Mesenchymal stem cell (in vitro differentiated cells and primary cell): ENCODE results near the gene H2BK1.

Source experiments
- DNase-seq: peaks from one replicate; pipeline ENCODE4 v3.0.0-alpha.2; 2013
- H2AFZ ChIP-seq: one replicate; pipeline ENCODE4 v1.6.1; 2013; ENCODE audit warnings: low read depth, mild to moderate bottlenecking, control low read depth, inconsistent platforms, low read length, moderate library complexity
- H2AK5ac ChIP-seq: 2 replicates; pipeline ENCODE4 v1.6.1; 2013; ENCODE audit warnings: low read length, moderate library complexity, mild to moderate bottlenecking, inconsistent platforms; ENCODE audit not compliant: severe bottlenecking
- H2BK120ac ChIP-seq: one replicate; pipeline ENCODE4 v1.6.1; 2013; ENCODE audit warnings: low read depth, mild to moderate bottlenecking, inconsistent platforms, low read length, moderate library complexity
- H2BK12ac ChIP-seq, 2 experiments: one replicate each; pipeline ENCODE4 v1.6.1; 2013; ENCODE audit warnings: inconsistent platforms in 2 of 2, low read length in 2 of 2, mild to moderate bottlenecking in 2 of 2, moderate library complexity in 2 of 2, control low read depth in 1 of 2
- H2BK15ac ChIP-seq: one replicate; pipeline ENCODE4 v1.6.1; 2013; ENCODE audit warnings: mild to moderate bottlenecking, low read depth, inconsistent platforms; ENCODE audit not compliant: poor library complexity, severe bottlenecking
- H2BK5ac ChIP-seq: 2 replicates; pipeline ENCODE4 v1.6.1; 2013; ENCODE audit warnings: low read depth, mild to moderate bottlenecking, low read length, control low read depth, inconsistent platforms; ENCODE audit not compliant: poor library complexity, severe bottlenecking
- H3K14ac ChIP-seq, 2 experiments: one replicate each; pipeline ENCODE4 v1.6.1; 2013; ENCODE audit warnings: inconsistent platforms in 2 of 2, low read length in 2 of 2, control low read depth in 1 of 2, mild to moderate bottlenecking in 1 of 2, moderate library complexity in 1 of 2
- H3K18ac ChIP-seq, 2 experiments: one replicate each; pipeline ENCODE4 v1.6.1; 2013; ENCODE audit warnings: inconsistent platforms in 2 of 2, low read length in 2 of 2, control low read depth in 1 of 2, low read depth in 1 of 2, mild to moderate bottlenecking in 1 of 2
- H3K23ac ChIP-seq, 2 experiments: one replicate each; pipeline ENCODE4 v1.6.1; 2013; ENCODE audit warnings: inconsistent platforms in 2 of 2, low read length in 2 of 2, mild to moderate bottlenecking in 2 of 2, moderate library complexity in 2 of 2, control low read depth in 1 of 2
- H3K27ac ChIP-seq: 2 replicates; pipeline ENCODE4 v1.5.1; 2013; ENCODE audit warnings: mild to moderate bottlenecking, moderate library complexity, low read length, control low read depth, inconsistent platforms; ENCODE audit not compliant: poor library complexity, severe bottlenecking
- H3K27me3 ChIP-seq, 2 experiments: 2 replicates each; pipeline versions ENCODE4 v1.6.1 to v1.7.0; 2013; ENCODE audit warnings: low read length in 2 of 2, mild to moderate bottlenecking in 2 of 2, moderate library complexity in 2 of 2, control low read depth in 1 of 2, inconsistent platforms in 1 of 2; ENCODE audit not compliant: control insufficient read depth in 1 of 2, insufficient read depth in 1 of 2
- H3K36me3 ChIP-seq, 2 experiments: 2 replicates each; pipeline versions ENCODE4 v1.6.1 to v1.7.0; 2013; ENCODE audit warnings: low read length in 2 of 2, control low read depth in 1 of 2, inconsistent platforms in 1 of 2, low read depth in 1 of 2, mild to moderate bottlenecking in 1 of 2; ENCODE audit not compliant: insufficient read depth in 2 of 2, control insufficient read depth in 1 of 2
- H3K4ac ChIP-seq, 2 experiments: one replicate each; pipeline ENCODE4 v1.6.1; 2013; ENCODE audit warnings: inconsistent platforms in 2 of 2, low read length in 2 of 2, mild to moderate bottlenecking in 2 of 2, moderate library complexity in 2 of 2, control low read depth in 1 of 2, low read depth in 1 of 2
- H3K4me1 ChIP-seq: 2 replicates; pipeline ENCODE4 v1.6.1; 2013; ENCODE audit warnings: low read depth, low read length, control low read depth; ENCODE audit not compliant: control insufficient read depth, insufficient read depth
- H3K4me2 ChIP-seq: 2 replicates; pipeline ENCODE4 v1.6.1; 2013; ENCODE audit warnings: low read length, mild to moderate bottlenecking, inconsistent platforms; ENCODE audit not compliant: poor library complexity, severe bottlenecking
- H3K4me3 ChIP-seq, 2 experiments: 2 replicates each; pipeline versions ENCODE4 v1.5.1 to v1.7.0; 2013; ENCODE audit warnings: low read length in 2 of 2, mild to moderate bottlenecking in 2 of 2, control low read depth in 1 of 2, low read depth in 1 of 2; ENCODE audit not compliant: insufficient read depth in 1 of 2
- H3K79me1 ChIP-seq: replicated peaks from 2 replicates; pipeline ENCODE4 v1.6.1; 2013; ENCODE audit warnings: mild to moderate bottlenecking, control low read depth, low read length, inconsistent platforms; ENCODE audit not compliant: poor library complexity, severe bottlenecking
- H3K9ac ChIP-seq: 2 replicates; pipeline ENCODE4 v1.7.0; 2013; ENCODE audit warnings: mild to moderate bottlenecking, low read length, moderate library complexity
- H3K9me3 ChIP-seq: 2 replicates; pipeline ENCODE4 v1.7.0; 2013; ENCODE audit warnings: mild to moderate bottlenecking, low read length; ENCODE audit not compliant: control insufficient read depth
- H4K8ac ChIP-seq: one replicate; pipeline ENCODE4 v1.6.1; 2013; ENCODE audit warnings: inconsistent platforms, mild to moderate bottlenecking, low read length, moderate library complexity
- H4K91ac ChIP-seq: one replicate; pipeline ENCODE4 v1.6.1; 2013; ENCODE audit warnings: mild to moderate bottlenecking, low read length, inconsistent platforms
- WGBS: methylation state at CpG from one replicate; pipeline ENCODE4 v1.1.7; 2013; ENCODE audit warnings: mixed read lengths; 5-methylcytosine and 5-hydroxymethylcytosine counted together

Gene H2BK1

DNA sequence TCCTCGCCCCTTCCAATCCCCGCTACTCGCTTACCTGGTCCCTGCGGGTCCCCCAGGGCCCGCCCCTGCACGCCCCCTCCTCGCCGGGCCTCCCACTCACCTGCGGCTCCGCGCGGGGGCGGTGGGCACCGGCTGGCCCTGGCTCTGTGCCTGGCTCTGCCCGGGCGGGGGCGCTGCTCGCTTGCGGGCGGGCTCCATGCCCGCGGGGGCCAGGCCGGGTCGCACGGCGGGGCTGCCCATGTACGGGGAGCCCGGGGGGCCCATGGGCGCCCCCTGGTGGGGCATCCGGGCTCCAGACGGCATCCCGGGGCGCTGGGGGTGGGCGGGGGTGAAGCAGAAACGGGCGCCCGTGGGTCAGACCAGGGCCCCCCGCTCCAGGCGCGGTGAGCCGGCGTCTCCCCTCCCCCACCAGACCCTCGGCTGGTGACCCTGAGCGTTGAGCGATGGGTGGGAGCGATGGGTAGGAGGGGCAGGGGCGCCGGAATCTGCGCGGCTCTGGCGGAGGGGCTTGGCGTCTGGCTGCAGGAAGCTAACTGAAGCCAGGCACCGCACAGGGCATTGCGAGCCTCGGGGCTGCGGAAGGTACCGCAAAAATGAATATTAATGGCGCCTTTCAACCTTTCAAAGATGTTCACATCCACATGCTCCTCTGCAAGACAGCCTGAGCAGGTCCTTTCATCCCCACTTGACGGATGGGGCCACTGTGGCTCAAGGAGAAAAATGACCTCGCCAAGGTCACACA is 35.2 kb upstream of the H2BK1 start:
- H4K91ac ChIP-seq = peak overlapping the region; percentile 52
- WGBS = 9% methylated on average over 46 of the region's 60 CpGs
- no peak overlapping the region for H2AFZ ChIP-seq
- peak overlapping the region; percentile 41 to 74 for H3K18ac ChIP-seq
- H3K36me3 ChIP-seq = peaks cover 19 to 30% of the 10 kb centered on the region in 2 experiments
- no peak overlapping the region for H2BK120ac ChIP-seq
- DNase-seq = peak; percentile 43
- H3K14ac ChIP-seq = peak overlapping the region in 1 of 2 experiments; percentile 26
- H2BK15ac ChIP-seq = no peak overlapping the region
- no peak overlapping the region for H2BK5ac ChIP-seq
- peak overlapping the region; percentile 49 to 70 for H3K4me3 ChIP-seq
- H3K4me1 ChIP-seq = peaks cover 48% of the 10 kb centered on the region
- no peak overlapping the region for H3K27ac ChIP-seq
- H3K79me1 ChIP-seq = peaks cover 28% of the 10 kb centered on the region
- H3K9me3 ChIP-seq = no peaks in the 10 kb centered on the region
- peak overlapping the region; percentile 39 for H4K8ac ChIP-seq
- peak overlapping the region; percentile 41 for H2AK5ac ChIP-seq
- peak overlapping the region in 1 of 2 experiments; percentile 28 for H3K23ac ChIP-seq
- no peak overlapping the region for H2BK12ac ChIP-seq
- no peaks in the 10 kb centered on the region for H3K27me3 ChIP-seq
- H3K9ac ChIP-seq = peak overlapping the region; percentile 49
- peak overlapping the region in 1 of 2 experiments; percentile 64 for H3K4ac ChIP-seq
- peak overlapping the region; percentile 79 for H3K4me2 ChIP-seq

GRCh38 chr7:151244841-151245346 is 34.6 kb upstream of the H2BK1 start:
- H4K91ac ChIP-seq = peak overlapping the region; percentile 3
- no peaks in the 10 kb centered on the region for H3K9me3 ChIP-seq
- H2AFZ ChIP-seq = no peak overlapping the region
- H3K4ac ChIP-seq = peak overlapping the region in 1 of 2 experiments; percentile 64
- 5% methylated on average over 4 of the region's 15 CpGs for WGBS
- H3K4me3 ChIP-seq = peak overlapping the region; percentile 49 to 66
- no peak overlapping the region for H2BK5ac ChIP-seq
- H3K36me3 ChIP-seq = peaks cover 25 to 36% of the 10 kb centered on the region in 2 experiments
- no peak overlapping the region for H2BK15ac ChIP-seq
- H3K4me1 ChIP-seq = peaks cover 42% of the 10 kb centered on the region
- peak overlapping the region; percentile 41 for H2AK5ac ChIP-seq
- H3K27me3 ChIP-seq = no peaks in the 10 kb centered on the region
- no peak overlapping the region for H2BK12ac ChIP-seq
- no peak for DNase-seq
- peak overlapping the region; percentile 28 to 41 for H3K18ac ChIP-seq
- peak overlapping the region; percentile 49 for H3K9ac ChIP-seq
- H4K8ac ChIP-seq = no peak overlapping the region
- no peak overlapping the region for H3K27ac ChIP-seq
- H3K14ac ChIP-seq = peak overlapping the region in 1 of 2 experiments; percentile 18
- no peak overlapping the region for H2BK120ac ChIP-seq
- H3K4me2 ChIP-seq = peak overlapping the region; percentile 79
- no peak overlapping the region for H3K23ac ChIP-seq
- peaks cover 31% of the 10 kb centered on the region for H3K79me1 ChIP-seq

DNA sequence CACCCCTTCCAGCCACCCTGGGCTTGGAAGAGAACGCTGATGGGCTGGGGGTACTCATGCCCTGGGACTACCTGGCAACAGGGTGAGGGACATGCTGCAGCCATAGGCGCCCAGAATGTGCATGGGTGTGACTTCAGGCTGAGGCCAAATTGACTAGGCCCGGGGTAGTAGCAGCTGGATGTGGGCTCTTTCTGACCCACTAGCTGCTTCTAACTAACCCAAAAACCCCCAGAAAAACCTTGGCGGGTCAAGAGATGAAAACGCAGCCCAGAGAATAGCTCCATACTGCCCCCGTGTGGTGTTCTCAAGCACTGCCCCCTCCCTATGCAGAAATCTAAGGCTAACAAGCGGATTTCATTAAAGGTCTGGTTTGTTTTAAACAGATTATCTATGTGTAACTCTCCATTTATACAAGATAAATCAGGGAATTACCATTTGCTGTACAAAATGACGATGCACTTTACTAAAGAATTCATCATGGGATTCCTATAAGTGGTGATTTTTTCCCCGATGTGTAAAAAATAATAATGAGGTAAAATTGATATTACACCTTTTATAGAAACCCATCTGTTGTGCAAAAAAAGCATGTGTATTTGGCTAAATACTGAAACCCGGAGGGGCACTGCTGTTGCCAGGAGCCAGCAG is 34.0 kb upstream of the H2BK1 start:
- no peak overlapping the region for H2AK5ac ChIP-seq
- no peak overlapping the region for H3K4me3 ChIP-seq
- H4K8ac ChIP-seq = no peak overlapping the region
- no peaks in the 10 kb centered on the region for H3K27me3 ChIP-seq
- H3K4ac ChIP-seq = no peak overlapping the region
- H2BK12ac ChIP-seq = no peak overlapping the region
- peak overlapping the region; percentile 49 for H3K9ac ChIP-seq
- H3K4me1 ChIP-seq = peaks cover 36% of the 10 kb centered on the region
- H3K18ac ChIP-seq = no peak overlapping the region
- H3K79me1 ChIP-seq = peaks cover 31% of the 10 kb centered on the region
- H3K14ac ChIP-seq = no peak overlapping the region
- no peak overlapping the region for H4K91ac ChIP-seq
- no peak overlapping the region for H2BK120ac ChIP-seq
- H3K36me3 ChIP-seq = peaks cover 31 to 41% of the 10 kb centered on the region in 2 experiments
- 55% methylated on average over 7 of the region's 10 CpGs for WGBS
- DNase-seq = peak; percentile 61
- H3K23ac ChIP-seq = no peak overlapping the region
- H2BK15ac ChIP-seq = no peak overlapping the region
- H3K4me2 ChIP-seq = no peak overlapping the region
- H2AFZ ChIP-seq = no peak overlapping the region
- H3K27ac ChIP-seq = no peak overlapping the region
- no peaks in the 10 kb centered on the region for H3K9me3 ChIP-seq
- no peak overlapping the region for H2BK5ac ChIP-seq
